ENCODE results near the gene SLC38A4.
"Not testable (repeated sequence)": the region's sequence is repeated elsewhere in the genome, so short reads cannot be mapped to it uniquely, and the experiment has no call there.

SLC38A4 gene, protein sequence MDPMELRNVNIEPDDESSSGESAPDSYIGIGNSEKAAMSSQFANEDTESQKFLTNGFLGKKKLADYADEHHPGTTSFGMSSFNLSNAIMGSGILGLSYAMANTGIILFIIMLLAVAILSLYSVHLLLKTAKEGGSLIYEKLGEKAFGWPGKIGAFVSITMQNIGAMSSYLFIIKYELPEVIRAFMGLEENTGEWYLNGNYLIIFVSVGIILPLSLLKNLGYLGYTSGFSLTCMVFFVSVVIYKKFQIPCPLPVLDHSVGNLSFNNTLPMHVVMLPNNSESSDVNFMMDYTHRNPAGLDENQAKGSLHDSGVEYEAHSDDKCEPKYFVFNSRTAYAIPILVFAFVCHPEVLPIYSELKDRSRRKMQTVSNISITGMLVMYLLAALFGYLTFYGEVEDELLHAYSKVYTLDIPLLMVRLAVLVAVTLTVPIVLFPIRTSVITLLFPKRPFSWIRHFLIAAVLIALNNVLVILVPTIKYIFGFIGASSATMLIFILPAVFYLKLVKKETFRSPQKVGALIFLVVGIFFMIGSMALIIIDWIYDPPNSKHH

DNA sequence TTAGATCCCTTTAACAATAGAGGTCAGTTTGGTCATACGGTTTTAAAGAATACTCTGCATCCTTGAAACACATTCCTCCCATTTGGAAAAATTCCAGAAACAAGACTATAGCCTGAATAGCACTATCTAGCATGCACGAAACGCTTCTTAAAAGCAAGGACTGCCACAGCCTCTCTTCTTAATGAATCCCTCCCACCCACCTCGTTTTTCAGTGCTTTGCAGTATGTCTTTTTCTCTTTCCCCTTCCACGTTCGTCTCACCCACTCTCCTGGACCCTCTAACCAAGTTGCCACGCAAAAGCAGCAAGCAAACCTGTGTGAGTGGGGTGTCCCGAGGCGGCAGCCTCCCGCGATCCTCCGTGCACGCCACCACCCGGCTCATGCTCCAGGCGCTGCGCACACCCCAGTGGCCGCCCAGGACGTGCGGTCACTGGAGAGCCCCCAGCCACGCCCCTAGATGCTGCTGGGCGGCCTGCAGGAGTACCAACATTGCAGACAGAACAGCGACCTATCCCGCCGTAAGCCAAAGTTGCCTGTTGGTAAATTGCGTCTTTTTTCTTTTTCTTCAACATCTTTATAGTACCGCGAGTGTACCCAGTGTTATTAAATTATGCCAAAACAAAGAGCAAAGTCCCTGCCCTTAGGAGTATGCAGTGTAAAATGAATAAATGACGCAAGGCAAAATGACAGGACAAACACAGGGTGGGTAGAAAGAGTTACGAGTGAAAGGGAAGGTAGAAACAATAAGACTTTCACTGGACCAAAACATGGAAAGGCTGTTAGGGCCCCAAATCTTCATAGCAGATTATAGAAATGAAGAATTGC lies at the start of gene SLC38A4:
Gene SLC38A4 (minus strand): TSS at position 407 of the 824 bp plus-strand sequence. CDS start 32,926 bp downstream, outside the sequence.
- no peak for DNase-seq

DNA sequence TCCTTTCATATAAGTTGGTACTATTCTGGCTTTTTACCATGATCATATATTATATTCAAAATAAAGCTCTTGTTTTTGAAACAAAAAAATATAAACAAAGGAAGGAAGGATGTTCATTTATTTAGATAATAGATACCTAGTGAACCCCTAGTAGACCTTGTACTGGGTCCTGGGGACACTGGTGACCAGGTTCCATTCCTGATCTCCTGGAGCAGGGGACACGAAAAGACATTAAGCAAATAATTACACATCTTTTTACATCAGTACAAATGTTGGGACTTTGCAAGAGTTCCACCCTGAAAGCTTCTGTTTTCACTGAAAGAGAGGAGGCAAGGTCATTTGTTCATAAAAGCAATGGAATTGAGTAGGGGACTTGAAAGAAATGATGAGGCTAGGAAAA lies 49.3 kb upstream of the SLC38A4 start:
- DNase-seq: no peak

GRCh38 chr12:46874642-46875041 lies 48.8 kb upstream of the SLC38A4 start:
- DNase-seq: no peak

- DNase-seq: no peak
These were observed 46.3 kb upstream of the SLC38A4 start for GRCh38 chr12:46872135-46872534.

- DNase-seq: no peak
These were observed 39.5 kb upstream of the SLC38A4 start for GRCh38 chr12:46865311-46865710.

- DNase-seq: no peak
These were observed 32.6 kb upstream of the SLC38A4 start for GRCh38 chr12:46858368-46858767.

DNA sequence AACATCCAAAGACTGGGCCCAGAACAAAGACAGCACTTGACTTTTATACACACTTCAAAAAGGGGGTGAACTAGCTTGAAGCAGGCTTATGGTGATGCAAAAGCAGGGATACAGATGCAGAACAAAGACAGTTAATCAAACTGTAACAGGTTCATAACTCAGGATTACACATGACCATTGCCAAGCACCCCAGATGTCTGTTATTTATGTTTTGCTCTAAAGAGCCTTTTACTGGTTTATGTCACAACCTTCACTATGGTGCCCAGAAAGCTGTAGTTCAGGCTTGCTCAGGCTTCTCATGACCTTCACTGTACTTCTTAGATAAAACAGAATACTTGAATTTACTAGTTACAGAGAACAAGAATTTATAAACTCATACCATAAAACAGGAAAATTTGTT lies 31.7 kb upstream of the SLC38A4 start:
- DNase-seq: no peak

DNA sequence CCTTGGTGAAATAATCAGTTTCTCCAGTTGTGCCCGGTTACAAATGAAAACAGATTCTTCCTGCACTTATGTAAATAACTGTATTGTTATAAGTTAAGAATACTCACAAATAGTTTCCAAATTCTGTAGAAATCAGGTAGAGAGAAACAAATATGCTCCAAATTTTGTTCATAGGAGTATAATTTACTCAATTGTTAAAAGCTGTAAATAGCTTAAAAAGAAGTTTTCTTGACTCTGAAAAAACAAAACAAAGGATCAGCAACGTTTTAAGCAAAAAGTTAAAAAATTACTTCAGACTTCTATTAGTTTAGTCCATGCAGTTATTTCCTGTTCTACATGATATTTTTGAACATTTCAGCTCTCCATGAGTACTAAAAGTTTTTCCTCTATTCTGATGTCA lies 30.0 kb upstream of the SLC38A4 start:
- no peak for DNase-seq

- not testable (repeated sequence) for DNase-seq
These were observed 28.4 kb upstream of the SLC38A4 start for GRCh38 chr12:46854188-46854587.

DNA sequence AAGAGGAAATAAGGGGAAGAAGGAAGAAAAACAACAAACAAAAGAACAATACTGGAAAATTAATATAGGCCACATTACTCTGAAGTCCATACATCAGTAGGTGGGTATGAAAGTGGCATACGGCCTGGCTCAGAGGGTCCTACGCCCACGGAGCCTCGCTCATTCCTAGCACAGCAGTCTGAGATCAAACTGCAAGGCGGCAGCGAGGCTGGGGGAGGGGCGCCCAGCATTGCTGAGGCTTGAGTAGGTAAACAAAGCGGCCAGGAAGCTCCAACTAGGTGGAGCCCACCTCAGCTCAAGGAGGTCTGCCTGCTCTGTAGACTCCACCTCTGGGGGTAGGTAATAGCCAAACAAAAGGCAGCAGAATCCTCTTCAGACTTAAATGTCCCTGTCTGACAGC lies 23.0 kb upstream of the SLC38A4 start:
- not testable (repeated sequence) for DNase-seq

DNA sequence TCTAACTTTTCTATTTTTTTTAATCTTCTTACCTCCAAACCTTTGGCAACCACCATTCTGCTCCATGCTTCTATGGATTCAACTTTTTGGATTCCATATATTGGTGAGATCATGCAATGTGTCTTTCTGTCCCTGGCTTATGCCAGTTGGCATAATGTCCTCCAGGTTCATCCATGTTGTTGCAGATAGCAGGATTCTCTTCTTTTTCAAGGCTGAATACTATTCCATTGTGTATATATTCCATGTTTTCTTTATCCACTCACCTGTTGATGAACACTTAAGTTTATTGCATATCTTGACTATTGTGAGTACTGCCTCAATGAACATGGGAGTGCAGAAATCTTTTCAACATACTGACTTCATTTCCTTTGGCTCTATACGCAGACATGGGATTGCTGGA lies 21.2 kb upstream of the SLC38A4 start:
- no peak for DNase-seq

- DNase-seq: no peak
These were observed 18.0 kb upstream of the SLC38A4 start for GRCh38 chr12:46843811-46844210.

GRCh38 chr12:46841891-46842290 lies 16.1 kb upstream of the SLC38A4 start:
- no peak for DNase-seq

- no peak for DNase-seq
These were observed 14.2 kb upstream of the SLC38A4 start for GRCh38 chr12:46839964-46840363.

DNA sequence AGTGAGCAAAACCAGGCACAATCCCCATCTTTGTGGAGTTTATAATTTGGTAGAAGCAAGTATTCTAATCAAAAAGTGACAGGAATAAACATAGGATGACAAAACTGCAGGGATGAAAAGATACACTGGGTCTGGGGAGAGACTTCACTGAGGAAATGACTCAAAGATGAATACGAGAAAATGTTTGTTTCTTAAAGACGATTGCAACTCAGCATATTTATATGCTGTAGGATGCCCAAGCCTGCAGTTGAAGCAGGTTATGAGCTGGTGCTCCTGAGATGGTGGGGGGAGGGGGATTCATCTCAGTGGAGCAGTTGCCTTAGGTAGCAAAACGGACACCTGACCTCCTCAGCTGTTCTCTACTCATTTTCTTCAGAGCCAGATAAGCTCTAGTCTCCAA lies 13.4 kb upstream of the SLC38A4 start:
- DNase-seq: no peak

DNA sequence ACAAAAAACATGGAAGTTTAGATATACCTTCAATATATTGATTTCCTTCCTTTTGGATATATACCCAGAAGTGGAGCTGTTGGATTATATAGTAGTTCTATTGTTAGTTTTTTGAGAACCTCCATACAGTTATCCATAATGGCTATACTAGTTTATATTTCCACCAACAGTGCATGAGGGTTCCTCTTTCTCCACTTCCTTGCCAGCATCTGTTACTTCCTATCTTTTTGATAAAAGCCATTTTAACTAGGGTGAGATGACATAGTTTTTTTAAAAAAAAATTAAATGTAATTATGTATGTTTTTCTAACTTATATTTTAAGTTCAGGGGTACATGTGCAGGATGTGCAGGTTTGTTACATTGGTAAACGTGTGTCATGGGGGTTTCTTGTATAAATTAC lies 10.0 kb upstream of the SLC38A4 start:
- no peak for DNase-seq

DNA sequence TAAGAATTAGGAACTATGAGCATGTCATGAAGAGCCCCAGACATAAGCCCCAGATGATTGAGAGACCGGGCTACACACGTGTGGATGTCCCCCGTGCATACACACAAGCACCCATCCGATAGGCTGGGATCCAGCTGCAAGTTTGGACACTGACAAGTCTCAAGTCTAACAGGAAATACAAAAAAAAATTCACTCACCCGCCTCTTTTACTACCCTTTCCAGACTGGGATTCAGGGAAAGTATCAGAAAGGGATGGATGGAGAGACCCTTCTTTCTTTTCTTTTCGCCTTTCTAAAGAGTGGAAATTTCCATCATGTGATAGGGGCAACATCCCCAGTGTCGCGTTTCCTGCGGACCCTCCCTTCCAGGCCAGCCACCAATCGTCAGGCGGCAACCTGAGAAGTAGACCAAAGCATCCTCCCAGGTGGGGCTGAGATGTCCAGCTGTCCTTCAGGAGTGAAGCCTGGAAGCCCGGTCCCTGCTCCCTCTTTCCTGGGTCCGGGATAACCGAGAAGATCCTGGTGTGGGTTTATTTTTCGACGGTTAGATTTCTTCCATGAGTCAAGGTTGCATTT lies 6.4 kb upstream of the SLC38A4 start:
- DNase-seq: no peak

DNA sequence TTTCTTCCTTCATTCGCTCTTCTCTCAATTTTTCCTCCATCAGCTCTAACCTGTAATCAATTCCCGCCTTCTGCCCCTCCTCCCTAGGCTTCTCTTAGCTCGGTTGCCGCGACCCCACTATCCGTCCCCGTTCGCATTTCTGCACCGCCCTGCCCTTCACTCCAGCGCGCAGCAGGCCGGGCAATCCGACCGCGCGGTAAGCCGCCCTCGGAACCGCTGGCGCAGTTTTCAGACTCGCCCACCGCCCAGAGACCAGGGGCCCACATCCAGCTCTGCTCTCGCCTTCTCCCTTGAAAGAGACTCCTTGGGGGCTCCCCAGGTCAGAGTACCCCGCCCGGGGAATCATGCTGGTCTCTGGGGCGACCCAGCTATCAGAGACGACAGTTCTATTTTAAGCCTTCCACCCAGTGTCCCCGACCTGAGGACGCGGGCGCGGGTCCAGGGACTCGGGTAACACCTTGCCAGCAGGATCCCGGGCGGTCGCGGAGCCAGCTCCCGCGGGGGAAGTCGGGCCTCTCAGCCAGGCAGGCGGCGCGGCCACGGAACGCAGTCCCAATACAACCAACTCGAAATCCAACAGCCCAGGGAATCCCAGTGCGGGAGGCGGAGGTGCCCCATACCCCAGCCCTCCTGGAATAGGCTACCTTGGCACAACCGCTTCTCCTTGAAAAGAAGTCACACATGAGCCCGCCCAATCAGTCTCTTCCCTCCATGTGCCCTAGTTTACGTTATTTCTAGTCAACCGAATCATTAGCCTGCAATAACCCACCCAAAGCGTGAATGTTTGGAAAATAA lies 5.7 kb upstream of the SLC38A4 start:
- no peak for DNase-seq

DNA sequence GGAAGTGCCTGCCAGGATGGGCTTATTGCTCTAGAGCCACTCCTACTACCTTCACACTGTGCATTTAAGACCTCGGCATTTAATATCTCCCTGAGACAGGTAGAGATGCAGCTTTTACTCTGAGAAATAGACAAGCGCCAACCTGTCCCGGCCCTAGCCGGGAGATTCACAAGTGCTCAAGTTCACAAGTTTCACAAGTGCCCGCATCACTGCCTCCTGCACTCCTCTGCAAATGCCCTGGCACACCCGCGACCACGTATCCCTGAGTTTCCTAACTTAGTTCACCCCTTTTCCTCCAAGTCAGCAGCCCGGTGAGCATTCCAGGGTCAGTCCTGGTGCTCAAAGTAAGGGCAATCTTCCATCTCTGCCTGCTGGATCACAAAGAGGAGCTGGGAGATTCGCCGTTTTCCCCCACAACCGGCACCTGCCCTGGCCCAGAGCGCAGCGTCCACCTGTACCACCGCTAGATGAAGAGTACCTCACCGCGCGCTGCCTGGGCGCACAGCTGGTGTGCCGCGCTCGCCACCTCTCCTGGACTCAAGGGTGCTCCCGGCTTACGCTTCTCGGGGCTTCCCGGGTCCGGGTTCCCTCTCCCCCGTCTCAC lies 5.0 kb upstream of the SLC38A4 start:
- DNase-seq: no peak

DNA sequence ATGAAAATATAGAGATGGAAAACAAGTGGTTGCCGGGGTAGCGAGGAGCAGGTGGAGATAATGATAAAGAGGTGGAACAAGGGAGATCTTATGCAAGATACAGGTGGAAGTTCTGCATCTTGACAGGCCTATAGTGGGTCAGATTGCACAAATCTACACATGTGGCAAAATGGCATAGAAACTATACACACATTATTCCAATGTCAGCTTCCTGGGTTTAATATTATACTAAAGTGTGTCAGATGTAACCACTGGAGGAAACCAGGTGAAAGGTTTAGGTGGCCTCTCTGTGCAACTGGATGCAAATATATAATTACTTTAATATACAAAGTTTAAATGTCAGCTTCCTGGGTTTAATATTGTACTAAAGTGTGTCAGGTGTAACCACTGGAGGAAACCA lies 1.1 kb downstream of the SLC38A4 start:
- DNase-seq: no peak

GRCh38 chr12:46818642-46819041 lies 7.2 kb downstream of the SLC38A4 start:
- no peak for DNase-seq

DNA sequence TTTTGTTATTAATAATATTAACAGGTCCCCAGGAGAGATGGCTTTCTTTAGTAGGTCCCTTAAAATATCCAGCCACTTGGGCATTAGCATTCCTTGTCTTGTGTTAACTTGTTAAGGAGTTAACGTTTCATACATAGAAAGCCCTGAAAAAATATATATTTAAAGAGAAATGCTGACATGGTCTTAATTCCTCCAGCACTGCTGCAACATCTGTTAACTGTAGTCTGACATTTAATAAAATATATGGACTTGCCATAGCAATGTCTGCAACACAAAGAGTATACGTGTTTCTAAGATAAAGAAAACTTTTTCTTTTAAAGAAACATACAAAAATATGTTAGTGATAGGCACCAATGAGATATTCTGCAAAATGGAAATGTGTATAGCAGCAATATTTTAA lies 10.0 kb downstream of the SLC38A4 start:
- DNase-seq: no peak

Data from kidney glomerular epithelial cell (primary cell).